Measurements from ENCODE around the gene UST.
A peak's percentile ranks its signal among the peaks of the same experiment; 100 is the strongest.

Gene UST

GRCh38 chr6:149108749-149109100 lies 361.9 kb downstream of the UST start:
- no peak for TF ChIP-seq CTCF (conservative IDR thresholded peaks at IDR 0.05; ENCODE audit: low read depth, low read length)
- H3K4me3 ChIP-seq (ENCODE audit: low read depth, low read length), result no peak overlapping the region
- no peak for DNase-seq (ENCODE audit: low read depth)

- TF ChIP-seq CTCF (conservative IDR thresholded peaks at IDR 0.05; ENCODE audit: low read depth, low read length), result no peak
- no peak for DNase-seq (ENCODE audit: low read depth)
- no peak overlapping the region for H3K4me3 ChIP-seq (ENCODE audit: low read depth, low read length)
Observed at GRCh38 chr6:149109397-149110070, 362.7 kb downstream of the UST start.

GRCh38 chr6:149111556-149112115 lies 364.8 kb downstream of the UST start:
- no peak overlapping the region for H3K4me3 ChIP-seq (ENCODE audit: low read depth, low read length)
- TF ChIP-seq CTCF (conservative IDR thresholded peaks at IDR 0.05; ENCODE audit: low read depth, low read length), result no peak
- DNase-seq (ENCODE audit: low read depth), result no peak

- TF ChIP-seq CTCF (conservative IDR thresholded peaks at IDR 0.05; ENCODE audit: low read depth, low read length), result no peak
- no peak for DNase-seq (ENCODE audit: low read depth)
- H3K4me3 ChIP-seq (ENCODE audit: low read depth, low read length), result no peak overlapping the region
Observed at GRCh38 chr6:149112976-149113375, 366.1 kb downstream of the UST start.

GRCh38 chr6:149114167-149114566 lies 367.3 kb downstream of the UST start:
- no peak overlapping the region for H3K4me3 ChIP-seq (ENCODE audit: low read depth, low read length)
- no peak for TF ChIP-seq CTCF (conservative IDR thresholded peaks at IDR 0.05; ENCODE audit: low read depth, low read length)
- no peak for DNase-seq (ENCODE audit: low read depth)

- no peak overlapping the region for H3K4me3 ChIP-seq (ENCODE audit: low read depth, low read length)
- DNase-seq (ENCODE audit: low read depth), result peak; percentile 16
- no peak for TF ChIP-seq CTCF (conservative IDR thresholded peaks at IDR 0.05; ENCODE audit: low read depth, low read length)
Observed at GRCh38 chr6:149118737-149119653, 372.2 kb downstream of the UST start.
